Neural cell (in vitro differentiated cells): ENCODE measurements around the gene MED12.

Experiments used
- CTCF ChIP-seq: fragments of 450-650 bp; IDR thresholded peaks from 2 replicates; pipeline ENCODE4 v1.5.1; 2014; ENCODE audit warnings: antibody characterized with exemption, mild to moderate bottlenecking, moderate library complexity; ENCODE audit not compliant: poor library complexity, severe bottlenecking
- EP300 ChIP-seq: fragments of 450-650 bp; conservative IDR thresholded peaks from 2 replicates; pipeline ENCODE4 v1.6.1; 2014; ENCODE audit warnings: antibody characterized with exemption, mild to moderate bottlenecking, moderate library complexity; ENCODE audit not compliant: poor library complexity, severe bottlenecking
- EZH2 ChIP-seq: fragments of 200-600, 300-800 bp; shearing (Covaris generic), sonication (generic); IDR thresholded peaks from 2 replicates; pipeline ENCODE4 v1.6.1; 2014; ENCODE audit warnings: antibody characterized with exemption, low read length, borderline replicate concordance, mild to moderate bottlenecking; ENCODE audit not compliant: insufficient read depth, poor library complexity, severe bottlenecking
- RAD21 ChIP-seq: fragments of 450-650 bp; conservative IDR thresholded peaks from 2 replicates; pipeline ENCODE4 v1.6.1; 2014; ENCODE audit warnings: antibody characterized with exemption, mild to moderate bottlenecking, moderate library complexity
- TAF1 ChIP-seq: IDR thresholded peaks from 2 replicates; pipeline ENCODE4 v1.6.1; 2012; ENCODE audit warnings: low read depth
- TF ChIP-seq, protein P1 (sequence below): IDR thresholded peaks from 2 replicates; pipeline ENCODE4 v1.6.1; 2012; ENCODE audit warnings: borderline replicate concordance

DNA sequence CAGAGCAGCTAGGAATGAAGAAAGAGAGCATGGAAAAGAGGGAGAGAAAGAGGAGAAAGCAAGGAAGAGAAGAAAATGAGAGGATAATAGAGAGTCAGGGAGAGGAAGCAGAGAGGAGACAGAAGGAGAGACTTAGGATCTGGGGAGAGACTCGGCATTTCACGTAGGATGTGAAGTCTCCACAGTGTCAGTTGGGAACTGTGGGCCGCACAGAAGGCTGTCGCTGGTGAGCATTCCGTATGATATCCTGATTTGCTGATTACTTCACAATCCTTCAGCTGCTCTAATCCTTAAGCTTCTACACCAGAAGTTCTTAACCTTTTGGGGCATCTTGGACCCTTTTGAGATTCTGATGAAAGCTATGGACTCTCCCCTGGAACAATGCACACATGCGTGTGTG is 40.2 kb downstream of the MED12 start:
- no peak for TF ChIP-seq CTCF
- TF ChIP-seq TAF1: no peak
- TF ChIP-seq, protein P1, sequence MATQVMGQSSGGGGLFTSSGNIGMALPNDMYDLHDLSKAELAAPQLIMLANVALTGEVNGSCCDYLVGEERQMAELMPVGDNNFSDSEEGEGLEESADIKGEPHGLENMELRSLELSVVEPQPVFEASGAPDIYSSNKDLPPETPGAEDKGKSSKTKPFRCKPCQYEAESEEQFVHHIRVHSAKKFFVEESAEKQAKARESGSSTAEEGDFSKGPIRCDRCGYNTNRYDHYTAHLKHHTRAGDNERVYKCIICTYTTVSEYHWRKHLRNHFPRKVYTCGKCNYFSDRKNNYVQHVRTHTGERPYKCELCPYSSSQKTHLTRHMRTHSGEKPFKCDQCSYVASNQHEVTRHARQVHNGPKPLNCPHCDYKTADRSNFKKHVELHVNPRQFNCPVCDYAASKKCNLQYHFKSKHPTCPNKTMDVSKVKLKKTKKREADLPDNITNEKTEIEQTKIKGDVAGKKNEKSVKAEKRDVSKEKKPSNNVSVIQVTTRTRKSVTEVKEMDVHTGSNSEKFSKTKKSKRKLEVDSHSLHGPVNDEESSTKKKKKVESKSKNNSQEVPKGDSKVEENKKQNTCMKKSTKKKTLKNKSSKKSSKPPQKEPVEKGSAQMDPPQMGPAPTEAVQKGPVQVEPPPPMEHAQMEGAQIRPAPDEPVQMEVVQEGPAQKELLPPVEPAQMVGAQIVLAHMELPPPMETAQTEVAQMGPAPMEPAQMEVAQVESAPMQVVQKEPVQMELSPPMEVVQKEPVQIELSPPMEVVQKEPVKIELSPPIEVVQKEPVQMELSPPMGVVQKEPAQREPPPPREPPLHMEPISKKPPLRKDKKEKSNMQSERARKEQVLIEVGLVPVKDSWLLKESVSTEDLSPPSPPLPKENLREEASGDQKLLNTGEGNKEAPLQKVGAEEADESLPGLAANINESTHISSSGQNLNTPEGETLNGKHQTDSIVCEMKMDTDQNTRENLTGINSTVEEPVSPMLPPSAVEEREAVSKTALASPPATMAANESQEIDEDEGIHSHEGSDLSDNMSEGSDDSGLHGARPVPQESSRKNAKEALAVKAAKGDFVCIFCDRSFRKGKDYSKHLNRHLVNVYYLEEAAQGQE: no peak
- no peak for TF ChIP-seq EZH2
- TF ChIP-seq EP300: no peak
- no peak for TF ChIP-seq RAD21
